Measurements from ENCODE around the gene CDS2.

CDS2 gene

DNA sequence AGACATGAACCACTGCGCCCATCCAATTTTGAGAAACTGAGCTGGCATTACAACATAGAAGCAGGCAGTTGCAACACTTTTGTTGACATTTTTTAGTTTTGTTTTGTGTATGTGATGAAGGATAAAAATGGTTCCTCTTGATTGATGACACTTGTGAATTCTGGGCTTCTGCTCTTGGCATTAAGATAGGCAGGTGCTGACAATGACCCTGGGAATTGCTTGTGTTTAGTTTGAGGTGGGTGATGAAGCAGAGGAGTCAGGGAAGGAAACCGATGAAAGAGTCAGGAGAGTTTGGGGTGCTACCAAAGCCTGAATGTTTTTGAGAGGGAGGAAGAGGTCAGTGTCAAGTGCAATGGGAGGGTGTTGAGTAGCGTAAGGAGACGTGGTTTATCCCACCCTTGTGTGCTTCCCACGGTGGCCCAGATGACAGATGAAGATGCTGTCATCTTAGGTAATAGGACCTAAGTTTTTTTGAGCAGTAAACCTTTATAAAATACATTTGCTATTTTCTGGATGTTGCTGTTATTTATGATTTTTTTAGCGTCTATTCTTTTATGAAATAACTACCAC, 19.4 kb downstream of the CDS2 start:
- Histone ChIP-seq H3K27me3 (ENCODE audit: control insufficient read depth, insufficient read depth, low read length) (no peaks in the 10 kb centered on the region), H3K4me1 (ENCODE audit: control insufficient read depth, insufficient read depth, low read length) (no peaks in the 10 kb centered on the region), H3K36me3 (ENCODE audit: control insufficient read depth, insufficient read depth, low read length) (peaks cover 2% of the 10 kb centered on the region)

DNA sequence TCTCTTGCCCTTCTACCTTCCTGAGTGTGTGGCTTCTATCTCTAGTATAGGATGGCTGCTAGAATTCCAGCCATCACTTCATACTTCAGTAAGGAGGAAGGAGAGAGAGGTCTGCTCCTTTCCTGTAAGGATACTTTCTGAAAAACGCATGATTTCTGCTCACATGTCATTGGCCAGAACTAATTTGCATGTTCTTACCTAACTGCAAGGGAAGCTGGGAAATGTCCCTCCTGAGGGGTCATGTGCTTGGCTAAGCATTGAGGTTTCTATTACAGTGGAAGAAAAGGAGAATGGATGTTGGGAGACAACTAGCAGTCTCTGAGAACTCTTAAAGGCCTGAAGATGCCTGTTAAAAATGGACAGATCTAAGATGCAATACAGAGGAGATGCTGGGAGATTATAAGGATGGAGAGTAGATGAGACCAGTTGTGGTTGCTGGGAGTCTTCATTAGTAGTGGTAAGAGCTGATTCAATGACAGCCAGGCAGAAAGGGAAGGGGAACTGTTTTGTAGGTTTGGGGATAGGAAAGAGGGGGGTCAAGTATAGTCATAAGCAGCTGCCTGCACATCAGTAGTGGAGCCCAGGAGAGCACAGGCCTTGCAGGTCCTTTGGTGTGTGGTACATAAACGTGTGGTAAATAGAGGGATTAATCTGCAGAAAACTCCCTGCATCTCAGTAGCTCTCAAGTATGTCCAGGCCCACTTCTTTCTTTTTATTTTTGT, 20.2 kb downstream of the CDS2 start:
- Histone ChIP-seq H3K9ac (ENCODE audit: low read length) (no peak overlapping the region), H3K4me1 (ENCODE audit: control insufficient read depth, insufficient read depth, low read length) (no peaks in the 10 kb centered on the region), H3K27me3 (ENCODE audit: control insufficient read depth, insufficient read depth, low read length) (no peaks in the 10 kb centered on the region), H3K36me3 (ENCODE audit: control insufficient read depth, insufficient read depth, low read length) (peaks cover 2% of the 10 kb centered on the region), H3K4me3 (ENCODE audit: low read length) (no peak overlapping the region), H3K27ac (ENCODE audit: low read depth, low read length) (no peak overlapping the region)

More for the DNA sequence above, 19.4 kb downstream of the CDS2 start:
- Histone ChIP-seq H3K4me3 (ENCODE audit: low read length) (no peak overlapping the region), H3K27ac (ENCODE audit: low read depth, low read length) (no peak overlapping the region), H3K9ac (ENCODE audit: low read length) (no peak overlapping the region)

DNA sequence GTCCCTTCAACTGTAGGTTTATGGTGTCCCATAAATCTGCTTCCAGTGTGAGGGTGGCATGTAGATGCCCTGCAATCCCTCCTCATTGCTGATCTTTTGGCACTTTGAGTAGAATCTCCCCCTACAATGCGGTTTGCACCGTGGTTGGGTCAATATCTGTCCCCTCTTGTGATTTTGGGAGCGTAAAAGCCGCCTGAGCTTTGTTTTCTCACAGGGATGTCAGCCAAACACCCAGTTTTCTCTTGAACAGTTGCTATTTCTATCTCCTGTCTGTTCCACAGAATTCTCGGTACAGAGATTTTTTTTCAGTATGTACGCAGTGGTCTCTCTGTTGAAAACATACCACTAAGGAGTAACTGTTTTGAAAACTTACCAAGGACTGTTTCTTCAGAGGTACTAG, 21.8 kb downstream of the CDS2 start:
- no peaks in the 10 kb centered on the region for H3K4me1 ChIP-seq (ENCODE audit: control insufficient read depth, insufficient read depth, low read length)
- H3K9ac ChIP-seq (ENCODE audit: low read length): no peak overlapping the region
- H3K36me3 ChIP-seq (ENCODE audit: control insufficient read depth, insufficient read depth, low read length): peaks cover 2% of the 10 kb centered on the region
- H3K4me3 ChIP-seq (ENCODE audit: low read length): no peak overlapping the region
- no peak overlapping the region for H3K27ac ChIP-seq (ENCODE audit: low read depth, low read length)
- H3K27me3 ChIP-seq (ENCODE audit: control insufficient read depth, insufficient read depth, low read length): no peaks in the 10 kb centered on the region

DNA sequence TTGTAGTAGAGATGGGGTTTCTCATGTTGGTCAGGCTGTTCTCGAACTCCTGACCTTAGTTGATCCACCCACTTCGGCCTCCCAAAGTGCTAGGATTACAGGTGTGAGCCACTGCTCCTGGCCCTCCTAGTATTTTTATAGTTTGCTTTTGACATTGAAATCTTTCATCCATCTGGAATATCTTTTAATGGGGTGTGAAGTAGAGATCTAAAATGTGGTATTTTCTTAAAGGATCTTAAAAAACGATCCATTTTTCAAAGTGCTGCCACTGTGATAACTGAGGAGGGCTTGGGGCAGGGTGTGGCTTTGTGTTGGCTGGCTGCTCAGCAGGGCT, 23.1 kb downstream of the CDS2 start:
- Histone ChIP-seq H3K9ac (ENCODE audit: low read length) (no peak overlapping the region), H3K27me3 (ENCODE audit: control insufficient read depth, insufficient read depth, low read length) (no peaks in the 10 kb centered on the region), H3K27ac (ENCODE audit: low read depth, low read length) (no peak overlapping the region), H3K36me3 (ENCODE audit: control insufficient read depth, insufficient read depth, low read length) (no peaks in the 10 kb centered on the region), H3K4me1 (ENCODE audit: control insufficient read depth, insufficient read depth, low read length) (no peaks in the 10 kb centered on the region), H3K4me3 (ENCODE audit: low read length) (no peak overlapping the region)

DNA sequence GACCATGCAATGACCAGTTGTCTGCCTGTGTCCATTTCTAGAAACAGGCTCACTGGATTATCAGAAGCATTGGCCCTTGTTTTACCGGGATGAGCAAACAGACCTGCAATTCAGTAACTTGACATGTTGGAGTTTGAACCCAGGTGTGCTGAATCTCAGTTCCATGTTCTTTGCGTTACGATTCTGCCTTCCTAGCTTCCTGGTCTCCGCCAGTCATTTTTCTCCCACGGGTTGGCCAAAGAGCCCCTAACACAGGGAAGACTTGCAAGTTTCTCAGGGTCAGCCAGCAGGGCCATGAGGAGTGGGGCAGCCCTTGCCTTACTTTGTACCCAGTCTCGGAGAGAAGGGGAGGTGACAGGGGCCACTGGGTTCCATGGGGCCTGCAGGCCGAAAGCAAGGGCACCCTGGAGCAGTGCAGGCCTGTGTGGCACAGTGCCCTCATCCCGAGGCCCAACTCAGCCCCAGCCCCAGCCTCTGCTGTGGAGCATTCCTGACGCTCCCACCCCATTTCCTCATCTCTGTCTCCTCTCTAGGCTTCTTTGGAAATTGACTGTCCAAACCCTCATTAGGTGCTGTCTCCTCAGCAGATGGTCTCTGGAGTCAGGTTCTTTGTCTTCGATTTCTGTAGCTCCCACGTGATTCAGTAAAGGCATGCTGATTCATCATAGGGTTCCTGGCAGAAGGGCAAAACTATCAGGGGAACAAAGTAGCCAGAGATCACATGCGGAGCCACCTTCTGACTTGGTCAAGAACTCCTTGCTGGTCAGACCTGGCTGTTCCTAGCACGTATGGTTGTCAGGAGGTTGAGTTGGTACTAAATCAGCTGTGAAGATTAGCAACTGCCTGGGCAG, 23.6 kb downstream of the CDS2 start:
- Histone ChIP-seq H3K36me3 (ENCODE audit: control insufficient read depth, insufficient read depth, low read length) (no peaks in the 10 kb centered on the region), H3K4me3 (ENCODE audit: low read length) (no peak overlapping the region), H3K27me3 (ENCODE audit: control insufficient read depth, insufficient read depth, low read length) (no peaks in the 10 kb centered on the region), H3K9ac (ENCODE audit: low read length) (no peak overlapping the region), H3K27ac (ENCODE audit: low read depth, low read length) (no peak overlapping the region), H3K4me1 (ENCODE audit: control insufficient read depth, insufficient read depth, low read length) (no peaks in the 10 kb centered on the region)

DNA sequence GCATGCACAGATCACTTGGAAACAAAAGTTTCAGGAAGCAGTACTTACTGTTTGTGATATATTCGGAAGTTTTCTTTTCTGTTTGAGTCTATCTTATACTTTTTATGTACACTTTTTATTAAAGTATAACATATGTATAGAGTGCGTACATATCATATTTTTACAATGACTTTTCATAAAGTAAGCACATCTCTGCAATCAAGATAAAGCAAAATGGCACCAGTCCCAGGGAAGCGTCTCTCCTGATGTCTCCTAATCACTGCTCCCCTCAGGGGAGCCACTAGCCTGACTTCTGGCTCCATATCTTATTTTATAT, 26.3 kb downstream of the CDS2 start:
- H3K4me1 ChIP-seq (ENCODE audit: control insufficient read depth, insufficient read depth, low read length): no peaks in the 10 kb centered on the region
- no peak overlapping the region for H3K9ac ChIP-seq (ENCODE audit: low read length)
- no peak overlapping the region for H3K27ac ChIP-seq (ENCODE audit: low read depth, low read length)
- no peaks in the 10 kb centered on the region for H3K27me3 ChIP-seq (ENCODE audit: control insufficient read depth, insufficient read depth, low read length)
- no peak overlapping the region for H3K4me3 ChIP-seq (ENCODE audit: low read length)
- no peaks in the 10 kb centered on the region for H3K36me3 ChIP-seq (ENCODE audit: control insufficient read depth, insufficient read depth, low read length)

DNA sequence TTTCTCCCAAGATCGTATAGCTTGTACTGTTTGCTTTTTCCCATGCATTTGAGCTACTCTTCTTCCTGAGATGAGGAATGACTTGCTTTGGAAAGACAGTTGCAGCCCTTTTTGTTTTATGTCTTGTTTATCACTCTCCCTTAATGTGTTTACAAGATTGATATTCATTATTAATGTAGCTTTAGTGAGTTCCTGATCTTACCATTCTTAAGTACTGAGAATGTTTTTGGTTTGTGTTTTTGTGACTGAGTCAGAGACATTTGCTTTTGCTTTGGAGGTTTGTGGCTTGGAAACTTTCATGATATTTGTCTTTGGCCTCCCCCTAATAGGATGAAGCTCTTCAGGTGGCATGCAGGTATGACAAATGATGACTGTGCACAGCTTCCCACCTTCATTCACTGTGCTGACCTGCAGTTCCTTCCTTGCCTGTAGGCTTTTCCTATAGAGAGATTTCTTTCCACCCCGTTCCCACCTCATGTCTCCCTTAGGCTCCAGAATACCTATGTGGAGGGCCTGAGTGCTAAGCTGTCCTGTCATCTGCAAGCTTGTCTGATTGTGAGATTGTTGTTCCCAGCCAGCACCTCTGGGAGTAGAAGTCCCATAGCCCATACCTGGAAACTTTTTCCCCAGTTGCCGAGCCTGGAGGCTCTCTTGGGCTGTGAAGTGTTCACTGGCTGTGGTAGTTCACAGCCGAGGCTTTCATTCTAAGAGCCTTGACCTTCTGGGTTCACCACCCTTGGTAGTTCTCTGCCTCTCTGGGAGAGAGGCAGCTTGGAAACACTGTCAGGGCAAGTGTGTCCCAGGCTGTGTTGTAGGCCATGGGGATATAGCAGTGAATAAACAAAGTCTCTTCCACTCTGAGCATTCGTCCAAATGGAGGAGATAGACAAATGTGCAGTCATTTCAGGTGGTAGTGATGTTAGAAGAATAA, 27.1 kb downstream of the CDS2 start:
- H3K9ac ChIP-seq (ENCODE audit: low read length): no peak overlapping the region
- no peak overlapping the region for H3K4me3 ChIP-seq (ENCODE audit: low read length)
- H3K27ac ChIP-seq (ENCODE audit: low read depth, low read length): no peak overlapping the region
- no peaks in the 10 kb centered on the region for H3K27me3 ChIP-seq (ENCODE audit: control insufficient read depth, insufficient read depth, low read length)
- H3K4me1 ChIP-seq (ENCODE audit: control insufficient read depth, insufficient read depth, low read length): no peaks in the 10 kb centered on the region
- H3K36me3 ChIP-seq (ENCODE audit: control insufficient read depth, insufficient read depth, low read length): no peaks in the 10 kb centered on the region

DNA sequence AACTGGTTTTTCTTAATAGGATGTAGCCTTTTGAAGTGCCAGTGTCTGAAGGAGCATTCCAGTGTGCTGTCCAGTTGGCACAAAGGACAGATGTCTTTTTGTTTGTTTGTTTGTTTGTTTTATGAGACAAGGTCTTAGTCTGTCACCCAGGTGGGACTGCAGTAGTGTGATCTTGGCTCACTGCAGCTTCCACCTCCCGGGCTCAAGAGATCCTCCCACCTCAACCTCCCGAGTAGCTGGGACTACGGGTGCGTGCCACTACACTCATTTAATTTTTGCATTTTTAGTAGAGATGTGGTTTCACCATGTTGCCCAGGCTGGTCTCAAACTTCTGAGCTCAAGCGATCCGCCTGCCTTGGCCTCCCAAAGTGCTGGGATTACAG, 27.7 kb downstream of the CDS2 start:
- H3K36me3 ChIP-seq (ENCODE audit: control insufficient read depth, insufficient read depth, low read length): no peaks in the 10 kb centered on the region
- no peaks in the 10 kb centered on the region for H3K4me1 ChIP-seq (ENCODE audit: control insufficient read depth, insufficient read depth, low read length)
- no peak overlapping the region for H3K9ac ChIP-seq (ENCODE audit: low read length)
- no peaks in the 10 kb centered on the region for H3K27me3 ChIP-seq (ENCODE audit: control insufficient read depth, insufficient read depth, low read length)
- H3K27ac ChIP-seq (ENCODE audit: low read depth, low read length): no peak overlapping the region
- no peak overlapping the region for H3K4me3 ChIP-seq (ENCODE audit: low read length)

DNA sequence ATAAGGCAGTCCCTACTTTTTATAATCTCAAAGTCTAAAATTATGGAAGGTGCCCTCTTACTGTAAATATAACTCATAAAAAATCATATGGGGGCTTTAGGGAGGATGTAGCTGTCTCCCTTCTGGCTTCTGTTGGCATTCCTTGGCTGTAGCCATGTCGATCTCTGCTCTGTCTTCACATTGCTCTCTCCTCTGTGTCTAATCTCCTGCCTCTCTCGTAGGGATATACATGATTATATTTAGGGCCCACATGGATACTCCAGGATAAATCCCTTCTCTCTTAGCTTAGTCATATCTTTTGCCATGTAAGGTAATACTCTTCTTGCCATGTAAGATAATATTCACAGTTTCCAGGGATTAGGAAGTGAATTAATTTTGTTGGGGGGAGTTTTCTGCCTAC, 28.6 kb downstream of the CDS2 start:
- Histone ChIP-seq H3K4me1 (ENCODE audit: control insufficient read depth, insufficient read depth, low read length) (no peaks in the 10 kb centered on the region), H3K4me3 (ENCODE audit: low read length) (no peak overlapping the region), H3K9ac (ENCODE audit: low read length) (no peak overlapping the region), H3K36me3 (ENCODE audit: control insufficient read depth, insufficient read depth, low read length) (no peaks in the 10 kb centered on the region), H3K27me3 (ENCODE audit: control insufficient read depth, insufficient read depth, low read length) (no peaks in the 10 kb centered on the region), H3K27ac (ENCODE audit: low read depth, low read length) (no peak overlapping the region)

DNA sequence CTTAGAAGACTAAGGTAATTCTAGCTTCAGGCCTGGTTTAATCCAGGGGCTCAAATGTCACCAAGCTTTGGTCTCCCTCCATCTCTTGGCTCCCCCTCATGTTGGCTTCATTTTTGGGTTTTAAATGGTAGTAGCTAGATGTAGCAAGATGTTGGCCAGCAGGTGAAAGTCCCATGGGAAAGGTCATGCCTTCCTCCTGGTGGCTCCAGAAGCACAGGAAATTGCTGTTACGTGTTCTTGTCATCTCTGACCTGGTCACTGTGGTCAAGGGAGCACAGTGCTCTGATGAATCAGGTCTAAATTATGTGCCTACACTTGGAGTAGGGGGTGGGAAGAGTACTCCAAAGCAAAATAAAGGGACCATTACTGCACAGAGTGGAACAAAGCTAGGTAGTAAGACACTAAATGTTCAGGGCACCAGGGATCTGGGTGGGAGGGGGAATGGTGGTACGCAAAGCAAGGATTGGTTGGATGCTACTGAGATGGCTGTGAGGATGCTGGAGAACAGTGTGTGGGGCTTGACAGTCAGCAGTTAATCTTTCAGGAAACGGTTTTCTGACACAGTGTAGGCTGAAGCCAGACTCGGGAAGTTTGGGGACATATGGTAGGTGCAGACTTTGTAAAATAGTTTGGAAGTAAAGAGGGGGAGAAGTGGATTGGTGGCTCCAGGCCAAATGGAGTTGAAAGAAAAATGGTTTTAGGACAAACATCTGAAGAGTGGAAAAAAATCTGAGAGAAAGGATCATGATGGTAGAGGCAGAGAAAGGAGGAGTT, 30.1 kb downstream of the CDS2 start:
- Histone ChIP-seq H3K4me1 (ENCODE audit: control insufficient read depth, insufficient read depth, low read length) (no peaks in the 10 kb centered on the region), H3K27ac (ENCODE audit: low read depth, low read length) (no peak overlapping the region)

DNA sequence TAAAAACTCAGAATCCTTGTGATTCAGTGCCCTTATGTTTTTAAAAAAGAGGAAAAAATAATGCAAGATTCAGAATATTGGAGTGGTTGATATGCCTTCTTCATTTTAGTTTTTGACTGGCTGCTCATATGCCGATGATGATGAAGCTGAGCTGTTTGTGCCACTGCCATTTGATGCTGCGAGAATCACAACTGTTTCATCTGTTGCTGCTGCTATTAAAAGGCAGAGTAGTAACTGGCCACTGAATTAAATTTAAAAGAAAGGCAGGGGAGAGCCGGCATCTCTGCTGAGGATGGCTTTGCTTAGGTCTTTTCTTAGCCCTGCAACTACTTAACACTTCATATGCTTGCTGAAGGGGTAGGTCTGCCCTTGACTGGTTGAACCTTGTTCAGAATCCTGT, 33.1 kb downstream of the CDS2 start:
- no peaks in the 10 kb centered on the region for H3K36me3 ChIP-seq (ENCODE audit: control insufficient read depth, insufficient read depth, low read length)
- no peak overlapping the region for H3K9ac ChIP-seq (ENCODE audit: low read length)
- no peaks in the 10 kb centered on the region for H3K27me3 ChIP-seq (ENCODE audit: control insufficient read depth, insufficient read depth, low read length)
- no peak overlapping the region for H3K4me3 ChIP-seq (ENCODE audit: low read length)
- H3K27ac ChIP-seq (ENCODE audit: low read depth, low read length): no peak overlapping the region
- no peaks in the 10 kb centered on the region for H3K4me1 ChIP-seq (ENCODE audit: control insufficient read depth, insufficient read depth, low read length)

More for the DNA sequence above, 30.1 kb downstream of the CDS2 start:
- Histone ChIP-seq H3K4me3 (ENCODE audit: low read length) (no peak overlapping the region), H3K27me3 (ENCODE audit: control insufficient read depth, insufficient read depth, low read length) (no peaks in the 10 kb centered on the region), H3K9ac (ENCODE audit: low read length) (no peak overlapping the region), H3K36me3 (ENCODE audit: control insufficient read depth, insufficient read depth, low read length) (no peaks in the 10 kb centered on the region)
